ENCODE measurements around the gene SLIT1.

The SLIT1 gene

DNA sequence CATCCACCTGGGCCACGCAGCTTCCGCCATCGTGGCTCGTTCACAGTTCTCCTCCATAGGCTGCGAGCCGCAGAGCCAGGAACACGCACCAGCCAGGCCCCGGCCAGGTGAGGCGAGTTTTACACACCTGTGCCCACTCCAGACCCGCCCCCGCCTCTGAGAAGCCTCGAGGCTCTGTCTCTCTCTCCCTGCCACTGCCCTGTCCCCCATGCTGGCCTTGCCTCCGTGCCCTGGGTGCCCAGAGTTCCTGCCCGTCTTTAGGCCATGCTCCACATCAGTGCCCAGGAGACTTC, 142.2 kb downstream of the SLIT1 start:
- ATAC-seq (ENCODE audit: low read depth), result no peak
- H3K27me3 ChIP-seq (ENCODE audit: insufficient read depth, poor library complexity, severe bottlenecking), result no peaks in the 10 kb centered on the region

GRCh38 chr10:97042716-97043562, 142.8 kb downstream of the SLIT1 start:
- H3K4me1 ChIP-seq (ENCODE audit: insufficient read depth, poor library complexity, severe bottlenecking), result no peaks in the 10 kb centered on the region
- ATAC-seq (ENCODE audit: low read depth) (no peak), DNase-seq (ENCODE audit: low spot score) (no peak)
- TF ChIP-seq CTCF (IDR thresholded peaks at IDR 0.05; ENCODE audit: poor library complexity, severe bottlenecking), result no peak
- no peaks in the 10 kb centered on the region for H3K9me3 ChIP-seq (ENCODE audit: severe bottlenecking)
- H3K27me3 ChIP-seq (ENCODE audit: insufficient read depth, poor library complexity, severe bottlenecking), result no peaks in the 10 kb centered on the region
- H3K4me3 ChIP-seq (ENCODE audit: severe bottlenecking), result no peak overlapping the region
- H3K36me3 ChIP-seq (ENCODE audit: low read depth), result no peaks in the 10 kb centered on the region
- H3K27ac ChIP-seq (ENCODE audit: poor library complexity, severe bottlenecking), result no peak overlapping the region

More for the DNA sequence above, 142.2 kb downstream of the SLIT1 start:
- Histone ChIP-seq H3K4me3 (ENCODE audit: severe bottlenecking) (no peak overlapping the region), H3K27ac (ENCODE audit: poor library complexity, severe bottlenecking) (no peak overlapping the region), H3K4me1 (ENCODE audit: insufficient read depth, poor library complexity, severe bottlenecking) (no peaks in the 10 kb centered on the region), H3K9me3 (ENCODE audit: severe bottlenecking) (no peaks in the 10 kb centered on the region), H3K36me3 (ENCODE audit: low read depth) (no peaks in the 10 kb centered on the region)
- TF ChIP-seq CTCF (IDR thresholded peaks at IDR 0.05; ENCODE audit: poor library complexity, severe bottlenecking), result no peak
- DNase-seq (ENCODE audit: low spot score), result no peak

- no peak overlapping the region for H3K4me3 ChIP-seq (ENCODE audit: severe bottlenecking)
- no peak for TF ChIP-seq CTCF (IDR thresholded peaks at IDR 0.05; ENCODE audit: poor library complexity, severe bottlenecking)
- H3K36me3 ChIP-seq (ENCODE audit: low read depth), result no peaks in the 10 kb centered on the region
- H3K27ac ChIP-seq (ENCODE audit: poor library complexity, severe bottlenecking), result no peak overlapping the region
- ATAC-seq (ENCODE audit: low read depth), result no peak
- H3K4me1 ChIP-seq (ENCODE audit: insufficient read depth, poor library complexity, severe bottlenecking), result no peaks in the 10 kb centered on the region
- no peak for DNase-seq (ENCODE audit: low spot score)
- H3K9me3 ChIP-seq (ENCODE audit: severe bottlenecking), result no peaks in the 10 kb centered on the region
- no peaks in the 10 kb centered on the region for H3K27me3 ChIP-seq (ENCODE audit: insufficient read depth, poor library complexity, severe bottlenecking)
Measured at GRCh38 chr10:97042081-97042480, 143.7 kb downstream of the SLIT1 start.

DNA sequence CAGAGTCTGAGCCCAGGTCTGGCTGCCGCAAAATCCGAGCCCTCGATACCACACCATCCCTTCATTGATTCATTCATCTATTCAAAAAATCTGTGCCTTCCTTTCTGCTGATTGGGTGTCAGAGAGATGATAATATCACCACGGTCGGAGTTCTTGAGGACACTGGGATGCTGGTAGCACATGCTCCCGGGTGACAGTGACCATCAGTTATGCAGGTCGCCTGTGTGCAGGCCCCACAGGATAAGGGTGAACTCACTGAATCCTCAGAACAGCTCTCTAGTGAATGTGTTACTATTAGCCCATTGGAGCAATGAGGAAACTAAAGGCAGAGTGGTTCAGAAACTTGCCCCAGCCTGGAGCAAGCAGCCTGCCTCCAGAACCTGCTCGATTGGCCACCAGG, 145.1 kb downstream of the SLIT1 start:
- H3K27me3 ChIP-seq (ENCODE audit: insufficient read depth, poor library complexity, severe bottlenecking), result no peaks in the 10 kb centered on the region
- no peak for TF ChIP-seq CTCF (IDR thresholded peaks at IDR 0.05; ENCODE audit: poor library complexity, severe bottlenecking)
- no peaks in the 10 kb centered on the region for H3K36me3 ChIP-seq (ENCODE audit: low read depth)
- ATAC-seq (ENCODE audit: low read depth), result no peak
- H3K4me3 ChIP-seq (ENCODE audit: severe bottlenecking), result no peak overlapping the region
- H3K4me1 ChIP-seq (ENCODE audit: insufficient read depth, poor library complexity, severe bottlenecking), result no peaks in the 10 kb centered on the region
- H3K9me3 ChIP-seq (ENCODE audit: severe bottlenecking), result no peaks in the 10 kb centered on the region
- no peak overlapping the region for H3K27ac ChIP-seq (ENCODE audit: poor library complexity, severe bottlenecking)
- no peak for DNase-seq (ENCODE audit: low spot score)

GRCh38 chr10:97040248-97040584, 145.5 kb downstream of the SLIT1 start:
- H3K9me3 ChIP-seq (ENCODE audit: severe bottlenecking), result no peaks in the 10 kb centered on the region
- no peak overlapping the region for H3K27ac ChIP-seq (ENCODE audit: poor library complexity, severe bottlenecking)
- H3K4me3 ChIP-seq (ENCODE audit: severe bottlenecking), result no peak overlapping the region
- ATAC-seq (ENCODE audit: low read depth), result no peak
- DNase-seq (ENCODE audit: low spot score), result no peak
- no peaks in the 10 kb centered on the region for H3K4me1 ChIP-seq (ENCODE audit: insufficient read depth, poor library complexity, severe bottlenecking)
- H3K36me3 ChIP-seq (ENCODE audit: low read depth), result no peaks in the 10 kb centered on the region
- no peaks in the 10 kb centered on the region for H3K27me3 ChIP-seq (ENCODE audit: insufficient read depth, poor library complexity, severe bottlenecking)
- TF ChIP-seq CTCF (IDR thresholded peaks at IDR 0.05; ENCODE audit: poor library complexity, severe bottlenecking), result no peak

Data from RWPE2 (cell line).